ENCODE results near the gene SEC62.

Gene SEC62

GRCh38 chr3:169969174-169970095 lies 2.8 kb downstream of the SEC62 start:
- TF ChIP-seq CTCF (IDR thresholded peaks at IDR 0.05): no peak

GRCh38 chr3:169970847-169971246 lies 4.2 kb downstream of the SEC62 start:
- TF ChIP-seq CTCF (IDR thresholded peaks at IDR 0.05): no peak

GRCh38 chr3:169971522-169971921 lies 4.9 kb downstream of the SEC62 start:
- TF ChIP-seq CTCF (IDR thresholded peaks at IDR 0.05): no peak

- TF ChIP-seq CTCF (IDR thresholded peaks at IDR 0.05): no peak
Observed at GRCh38 chr3:169980055-169980454, 13.4 kb downstream of the SEC62 start.

- TF ChIP-seq CTCF (IDR thresholded peaks at IDR 0.05): no peak
Observed at GRCh38 chr3:169984292-169984691, 17.7 kb downstream of the SEC62 start.

GRCh38 chr3:169990431-169990830 lies 23.8 kb downstream of the SEC62 start:
- no peak for TF ChIP-seq CTCF (IDR thresholded peaks at IDR 0.05)

GRCh38 chr3:169992156-169992555 lies 25.5 kb downstream of the SEC62 start:
- TF ChIP-seq CTCF (IDR thresholded peaks at IDR 0.05): no peak
